Mesothelial cell of epicardium (in vitro differentiated cells): ENCODE measurements around the gene GMPR. TPM values are rescaled to one million over a fixed set of nuclear protein-coding genes. Genes with fewer than 3 reads are reported as not detected.

Source experiments
- DNase-seq, 2 experiments: peaks; one replicate each; pipeline ENCODE4 v3.0.0; 2021; ENCODE audit warnings: low spot score in 2 of 2; ENCODE audit not compliant: unreplicated experiment in 2 of 2
- H3K27ac Mint-ChIP-seq: 2 replicates; pipeline ENCODE4 v1.8.0; 2021; ENCODE audit warnings: mixed read lengths
- H3K27me3 Mint-ChIP-seq: 2 replicates; pipeline ENCODE4 v1.8.0; 2021; ENCODE audit warnings: low read depth, mixed read lengths
- H3K36me3 Mint-ChIP-seq: 2 replicates; pipeline ENCODE4 v1.8.0; 2021; ENCODE audit warnings: mixed read lengths
- H3K4me1 Mint-ChIP-seq: 2 replicates; pipeline ENCODE4 v1.8.0; 2021; ENCODE audit warnings: mixed read lengths
- H3K4me3 Mint-ChIP-seq: 2 replicates; pipeline ENCODE4 v1.8.0; 2021; ENCODE audit warnings: mild to moderate bottlenecking, moderate library complexity, mixed read lengths
- H3K9me3 Mint-ChIP-seq: 2 replicates; pipeline ENCODE4 v1.8.0; 2021; ENCODE audit warnings: mixed read lengths
- total RNA-seq: library from RNA; stranded (reverse); gene quantifications from 3 replicates; pipeline ENCODE4 v1.2.1, GENCODE V29; 2021
- TF ChIP-seq, protein P1 (sequence below): fragments of 200-600 bp; sonication (generic); IDR thresholded peaks from one replicate; pipeline ENCODE4 v1.5.0; 2021; ENCODE audit warnings: antibody characterized with exemption; ENCODE audit not compliant: unreplicated experiment

The GMPR gene
- total RNA-seq, 1 donor from 2014 or later: 4.0 TPM

DNA sequence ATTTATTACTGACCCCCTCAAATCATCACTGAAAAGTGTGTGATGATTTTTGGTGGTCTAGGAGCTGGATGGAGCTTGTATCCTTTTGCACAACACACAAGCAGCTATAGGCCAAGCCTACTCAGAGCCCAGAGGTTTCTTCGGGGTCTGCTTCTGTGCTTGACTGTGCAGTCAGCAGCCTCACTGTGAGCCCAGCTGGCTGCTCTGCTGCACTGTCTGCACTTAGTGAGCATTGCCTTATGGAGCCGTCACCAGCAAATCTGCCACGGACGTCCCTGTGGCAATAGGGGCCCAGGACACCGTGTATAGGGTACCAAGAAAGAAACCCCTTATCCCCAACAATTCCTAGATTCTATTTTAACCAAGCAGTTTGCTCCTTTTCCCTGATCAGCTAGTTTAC is 38.6 kb upstream of the GMPR start:
- H3K9me3 Mint-ChIP-seq: peaks cover 13% of the 10 kb centered on the region
- no peaks in the 10 kb centered on the region for H3K36me3 Mint-ChIP-seq
- H3K4me1 Mint-ChIP-seq: peaks cover 8% of the 10 kb centered on the region
- no peak for DNase-seq
- no peak overlapping the region for H3K4me3 Mint-ChIP-seq
- no peaks in the 10 kb centered on the region for H3K27me3 Mint-ChIP-seq
- H3K27ac Mint-ChIP-seq: no peak overlapping the region
- TF ChIP-seq, protein P1, sequence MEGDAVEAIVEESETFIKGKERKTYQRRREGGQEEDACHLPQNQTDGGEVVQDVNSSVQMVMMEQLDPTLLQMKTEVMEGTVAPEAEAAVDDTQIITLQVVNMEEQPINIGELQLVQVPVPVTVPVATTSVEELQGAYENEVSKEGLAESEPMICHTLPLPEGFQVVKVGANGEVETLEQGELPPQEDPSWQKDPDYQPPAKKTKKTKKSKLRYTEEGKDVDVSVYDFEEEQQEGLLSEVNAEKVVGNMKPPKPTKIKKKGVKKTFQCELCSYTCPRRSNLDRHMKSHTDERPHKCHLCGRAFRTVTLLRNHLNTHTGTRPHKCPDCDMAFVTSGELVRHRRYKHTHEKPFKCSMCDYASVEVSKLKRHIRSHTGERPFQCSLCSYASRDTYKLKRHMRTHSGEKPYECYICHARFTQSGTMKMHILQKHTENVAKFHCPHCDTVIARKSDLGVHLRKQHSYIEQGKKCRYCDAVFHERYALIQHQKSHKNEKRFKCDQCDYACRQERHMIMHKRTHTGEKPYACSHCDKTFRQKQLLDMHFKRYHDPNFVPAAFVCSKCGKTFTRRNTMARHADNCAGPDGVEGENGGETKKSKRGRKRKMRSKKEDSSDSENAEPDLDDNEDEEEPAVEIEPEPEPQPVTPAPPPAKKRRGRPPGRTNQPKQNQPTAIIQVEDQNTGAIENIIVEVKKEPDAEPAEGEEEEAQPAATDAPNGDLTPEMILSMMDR: no peak

DNA sequence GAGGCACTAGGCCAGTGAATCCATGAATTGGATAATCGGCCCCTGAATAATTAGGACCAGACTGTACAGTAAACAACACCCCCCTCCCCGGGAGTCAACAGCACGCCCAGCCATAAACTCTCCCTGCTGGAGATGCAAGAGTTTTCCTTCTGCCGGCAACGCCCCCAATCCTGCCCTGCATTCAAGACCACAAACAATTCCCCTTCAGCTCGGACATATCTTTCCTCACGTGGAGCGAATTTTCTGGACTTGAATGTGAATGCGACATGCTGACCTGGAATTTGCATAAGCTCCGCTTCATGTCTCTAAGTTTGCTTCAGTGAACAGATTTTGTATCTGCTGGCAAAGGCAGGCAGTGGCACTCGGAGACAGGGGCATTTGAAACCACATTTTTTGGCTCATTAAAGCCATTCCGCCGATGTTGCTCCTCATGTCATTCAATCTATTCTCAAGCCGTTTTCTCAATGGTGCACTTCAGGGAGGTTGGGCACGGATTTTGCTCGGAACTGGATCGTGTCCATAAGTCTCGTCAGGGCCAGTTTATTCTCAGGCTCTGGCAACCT is 38.0 kb upstream of the GMPR start:
- H3K27ac Mint-ChIP-seq: no peak overlapping the region
- H3K4me1 Mint-ChIP-seq: peaks cover 12% of the 10 kb centered on the region
- H3K9me3 Mint-ChIP-seq: peaks cover 9% of the 10 kb centered on the region
- DNase-seq: no peak
- no peak overlapping the region for H3K4me3 Mint-ChIP-seq
- H3K27me3 Mint-ChIP-seq: no peaks in the 10 kb centered on the region
- no peaks in the 10 kb centered on the region for H3K36me3 Mint-ChIP-seq
- TF ChIP-seq, protein P1: no peak

DNA sequence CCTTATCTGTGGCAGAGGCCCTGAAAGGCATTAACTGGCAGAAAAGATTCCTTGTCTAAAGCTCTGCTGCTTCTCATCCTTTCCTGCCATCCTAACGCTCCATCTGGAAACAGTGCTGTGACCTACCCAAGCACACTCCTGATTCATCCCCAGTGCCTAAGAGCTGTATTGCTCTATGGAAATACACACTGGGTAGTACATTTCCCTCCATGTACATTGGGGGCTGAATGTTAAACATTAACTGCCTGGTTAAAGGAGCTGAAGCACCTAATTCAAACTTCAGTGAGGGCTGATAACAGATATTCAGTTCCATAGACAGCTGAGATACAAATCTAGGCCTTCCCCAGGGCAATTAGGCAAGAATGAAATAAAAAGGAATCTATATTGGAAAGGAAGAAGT is 36.7 kb upstream of the GMPR start:
- no peak overlapping the region for H3K27ac Mint-ChIP-seq
- no peak overlapping the region for H3K4me3 Mint-ChIP-seq
- no peaks in the 10 kb centered on the region for H3K27me3 Mint-ChIP-seq
- H3K9me3 Mint-ChIP-seq: peaks cover 9% of the 10 kb centered on the region
- no peaks in the 10 kb centered on the region for H3K36me3 Mint-ChIP-seq
- TF ChIP-seq, protein P1: no peak
- no peak for DNase-seq
- peaks cover 16% of the 10 kb centered on the region for H3K4me1 Mint-ChIP-seq

DNA sequence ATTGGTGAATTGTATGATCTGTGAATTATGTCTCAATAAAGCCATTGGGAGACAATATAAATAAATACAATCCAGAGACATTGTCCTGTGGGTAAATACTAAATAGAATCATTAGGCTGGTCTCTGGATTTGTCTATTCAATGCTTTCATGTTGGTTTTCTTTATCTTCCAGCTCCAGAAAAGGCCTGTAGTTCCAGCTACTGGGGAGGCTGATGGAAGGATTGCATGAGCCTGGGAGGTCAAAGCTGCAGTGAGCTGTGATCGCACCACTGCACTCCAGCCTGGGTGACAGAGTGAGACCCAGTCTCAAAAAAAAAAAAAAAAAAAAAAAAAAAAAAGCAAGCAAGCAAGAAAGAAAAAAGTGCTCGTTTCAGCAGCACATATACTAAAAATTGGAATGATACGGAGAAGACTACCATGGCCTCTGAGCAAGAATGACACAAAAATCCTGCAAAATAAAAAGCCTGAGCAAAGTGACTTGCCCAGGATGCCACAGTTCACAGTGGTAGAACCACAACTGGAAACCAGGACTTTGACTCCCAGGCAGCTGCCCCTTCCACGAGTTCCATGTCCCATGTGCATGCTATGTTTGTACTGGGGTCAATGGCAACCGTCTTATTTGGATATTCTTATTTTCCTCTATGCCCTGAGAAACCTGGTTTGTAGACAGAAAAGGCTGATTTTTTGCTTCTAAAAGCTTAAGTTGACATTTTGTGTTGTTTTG is 33.6 kb upstream of the GMPR start:
- Mint-ChIP-seq H3K4me1 (peaks cover 14% of the 10 kb centered on the region), H3K9me3 (peaks cover 9% of the 10 kb centered on the region), H3K36me3 (no peaks in the 10 kb centered on the region), H3K4me3 (no peak overlapping the region), H3K27me3 (peaks cover 7% of the 10 kb centered on the region), H3K27ac (peak overlapping the region; percentile 67)
- TF ChIP-seq, protein P1: no peak
- DNase-seq: no peak

DNA sequence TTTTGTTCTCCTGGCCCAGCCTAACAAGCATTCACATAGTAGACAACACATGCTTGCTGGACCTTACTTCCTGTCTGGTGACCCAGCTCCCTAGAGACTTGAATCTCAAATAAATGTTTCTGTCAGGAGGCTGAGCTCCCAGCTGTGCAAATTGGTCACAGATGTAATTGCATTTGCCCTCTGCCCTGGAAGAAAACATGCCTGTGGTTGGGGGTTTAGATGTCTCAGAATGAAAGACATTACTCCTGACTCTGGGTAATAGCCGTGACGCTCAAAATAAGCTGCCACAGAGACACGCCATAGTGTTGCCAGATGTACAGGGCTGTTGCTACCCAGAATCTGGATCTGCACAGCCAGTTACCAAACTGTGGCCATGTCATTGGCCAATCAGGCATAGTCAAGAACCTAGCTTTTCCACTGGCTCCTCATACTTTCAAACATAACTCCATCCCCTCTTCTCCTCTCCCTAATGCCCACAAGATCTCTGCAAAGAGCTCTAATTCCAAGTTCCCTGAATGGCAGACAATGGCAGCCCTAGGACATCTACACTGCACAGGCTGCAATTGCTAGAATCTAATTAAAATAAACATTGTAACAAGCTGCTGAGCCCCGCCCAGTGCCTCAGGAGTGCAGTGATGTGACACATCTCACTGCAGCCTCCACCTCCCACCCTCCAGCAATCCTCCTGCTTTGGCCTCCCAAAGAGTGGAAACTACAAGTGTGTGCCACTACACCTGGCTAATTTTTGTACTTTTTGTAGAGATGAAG is 32.8 kb upstream of the GMPR start:
- H3K27me3 Mint-ChIP-seq: peaks cover 8% of the 10 kb centered on the region
- no peak for DNase-seq
- H3K36me3 Mint-ChIP-seq: no peaks in the 10 kb centered on the region
- TF ChIP-seq, protein P1: no peak
- H3K4me3 Mint-ChIP-seq: no peak overlapping the region
- peaks cover 9% of the 10 kb centered on the region for H3K9me3 Mint-ChIP-seq
- H3K27ac Mint-ChIP-seq: peak overlapping the region; percentile 67
- H3K4me1 Mint-ChIP-seq: peaks cover 8% of the 10 kb centered on the region
